GM18520 (cell line): ENCODE results near the gene BLOC1S5.

Source experiments
- ATAC-seq: cut with Tn5 transposase; IDR thresholded peaks from one replicate; pipeline ENCODE4 v1.9.1; 2021; ENCODE audit not compliant: unreplicated experiment

BLOC1S5 gene

DNA sequence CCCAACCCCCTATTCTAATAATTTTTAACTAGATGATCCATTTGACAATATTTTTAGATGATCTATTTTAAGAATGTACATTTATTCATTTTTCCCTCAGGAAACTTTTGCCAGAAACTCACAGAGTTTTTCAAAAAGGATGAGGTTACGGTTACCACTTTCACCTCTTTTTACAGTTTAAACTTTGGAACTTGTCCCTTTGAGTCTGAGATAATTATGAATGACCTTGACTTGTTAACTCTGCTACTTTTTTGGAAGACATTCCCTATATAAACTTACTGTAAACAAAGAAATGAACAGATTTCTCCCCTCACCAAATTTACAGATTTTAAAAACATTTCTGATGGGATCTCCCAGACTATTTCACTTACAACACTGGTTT lies 18.4 kb upstream of the BLOC1S5 start:
- ATAC-seq: no peak

- ATAC-seq: no peak
Observed at GRCh38 chr6:8080362-8081151, 16.4 kb upstream of the BLOC1S5 start.

- no peak for ATAC-seq
Observed at GRCh38 chr6:8079126-8079525, 14.9 kb upstream of the BLOC1S5 start.

DNA sequence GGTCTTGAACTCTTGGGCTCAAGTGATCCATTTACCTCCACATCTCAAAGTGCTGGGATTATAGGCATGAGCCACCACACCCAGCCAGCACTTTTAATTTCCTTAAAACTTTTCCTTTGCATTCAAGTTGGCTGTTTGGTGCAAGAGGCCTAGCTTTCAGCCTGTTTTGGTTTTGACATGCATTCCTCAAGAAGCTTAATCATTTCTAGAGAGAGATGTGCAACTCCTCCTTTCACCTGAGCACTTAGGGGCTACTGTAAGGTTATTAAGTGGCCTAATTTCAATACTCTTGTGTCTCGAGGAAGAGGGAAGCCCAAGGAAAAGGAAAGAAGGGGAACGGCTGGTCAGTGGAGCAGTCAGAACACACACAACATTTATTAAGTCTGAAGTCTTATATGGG lies 13.8 kb upstream of the BLOC1S5 start:
- ATAC-seq: no peak

- no peak for ATAC-seq
Observed at GRCh38 chr6:8075704-8076103, 11.5 kb upstream of the BLOC1S5 start.

DNA sequence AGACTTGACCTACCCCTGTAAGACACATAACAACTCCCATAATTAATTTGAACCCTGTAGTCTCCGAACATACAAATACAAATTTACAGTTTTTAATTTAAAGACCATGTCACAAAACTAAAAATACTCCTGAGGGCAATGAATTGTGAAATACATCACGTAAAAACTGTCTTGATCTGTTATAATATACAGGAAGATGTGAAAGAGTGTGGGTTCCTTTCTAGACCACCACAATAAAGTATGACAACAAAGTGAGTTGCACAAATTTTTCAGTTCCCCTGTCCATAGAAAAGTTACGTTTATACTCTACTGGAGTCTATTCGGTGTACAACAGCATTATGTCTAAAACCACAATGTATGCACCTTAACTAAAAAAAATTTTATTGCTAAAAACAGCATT lies 11.0 kb upstream of the BLOC1S5 start:
- ATAC-seq: no peak

DNA sequence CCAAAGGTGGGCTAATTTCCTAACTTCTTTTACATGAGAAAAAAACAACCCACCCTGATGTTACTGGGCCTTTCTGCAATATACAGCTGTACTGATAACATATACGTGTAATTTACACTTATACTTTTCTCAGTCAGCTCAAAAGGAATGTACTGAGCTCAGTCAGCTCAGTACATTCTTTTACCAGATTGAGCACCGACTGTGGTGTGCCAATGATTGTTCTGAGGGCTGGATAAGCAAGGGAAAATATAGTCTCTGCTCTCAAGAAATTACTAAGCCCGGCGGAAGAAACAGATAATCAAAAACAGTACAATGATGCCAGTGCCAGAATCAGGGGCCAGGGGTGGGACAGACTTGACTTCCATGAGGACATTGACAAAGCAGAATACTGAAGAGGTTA lies 10.0 kb upstream of the BLOC1S5 start:
- no peak for ATAC-seq

- no peak for ATAC-seq
Observed at GRCh38 chr6:8073758-8074157, 9.6 kb upstream of the BLOC1S5 start.

- no peak for ATAC-seq
Observed at GRCh38 chr6:8070718-8071117, 6.5 kb upstream of the BLOC1S5 start.

DNA sequence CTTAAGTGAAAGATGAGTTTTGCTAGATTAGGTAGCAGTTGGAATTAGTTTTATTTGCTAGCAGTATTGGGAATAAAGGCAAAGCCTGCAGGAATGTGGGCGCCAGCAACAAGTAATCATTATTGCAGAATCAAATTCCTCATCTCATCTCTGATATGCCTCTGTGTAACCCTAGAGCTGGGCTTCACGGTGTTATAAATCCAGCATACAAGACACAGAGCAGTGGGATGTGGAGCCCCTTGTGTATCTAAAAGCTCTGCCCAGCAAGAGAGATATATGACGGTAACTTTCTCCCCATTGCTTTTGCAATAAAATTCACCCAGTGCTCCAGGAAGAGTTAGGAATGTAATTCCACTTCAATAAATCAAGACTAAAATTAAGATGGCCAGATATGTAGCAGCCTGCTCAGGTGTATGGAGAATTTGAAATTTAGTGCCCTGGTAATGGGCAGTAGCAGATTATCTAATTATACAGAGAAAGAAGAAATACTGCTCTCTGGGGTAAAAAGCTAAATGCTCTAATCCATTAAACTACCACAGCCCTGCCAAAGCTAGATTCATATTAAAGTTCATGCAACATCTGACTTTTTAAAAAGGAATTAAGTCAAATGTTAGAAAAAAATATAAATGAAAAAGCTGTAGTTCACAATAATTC lies 5.6 kb upstream of the BLOC1S5 start:
- ATAC-seq: no peak

GRCh38 chr6:8069151-8069550 lies 5.0 kb upstream of the BLOC1S5 start:
- ATAC-seq: no peak

DNA sequence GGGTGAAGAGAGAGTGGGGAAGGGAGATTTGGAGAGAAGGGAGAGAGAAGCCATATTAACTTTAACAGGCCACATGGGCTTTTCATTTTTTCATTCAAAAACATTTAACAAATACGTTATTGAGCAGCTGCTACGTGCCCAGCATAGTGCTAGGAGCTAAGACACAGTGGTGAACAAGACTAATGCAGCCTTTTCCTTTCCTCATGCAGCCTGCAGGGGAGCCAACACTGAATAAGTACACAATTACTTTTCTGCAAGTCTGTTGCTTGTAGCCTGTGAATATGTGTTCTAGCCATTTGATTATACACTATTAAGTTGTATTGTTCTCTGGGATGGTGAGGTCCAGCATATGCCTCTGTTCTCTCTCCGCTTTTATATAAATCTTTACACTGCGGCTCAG lies 1.9 kb upstream of the BLOC1S5 start:
- ATAC-seq: no peak

- peak; percentile 53 for ATAC-seq
Observed at GRCh38 chr6:8065519-8065911, 1.3 kb upstream of the BLOC1S5 start.

- ATAC-seq: peak; percentile 0
Observed at GRCh38 chr6:8064638-8065518, 689 bp upstream of the BLOC1S5 start.

DNA sequence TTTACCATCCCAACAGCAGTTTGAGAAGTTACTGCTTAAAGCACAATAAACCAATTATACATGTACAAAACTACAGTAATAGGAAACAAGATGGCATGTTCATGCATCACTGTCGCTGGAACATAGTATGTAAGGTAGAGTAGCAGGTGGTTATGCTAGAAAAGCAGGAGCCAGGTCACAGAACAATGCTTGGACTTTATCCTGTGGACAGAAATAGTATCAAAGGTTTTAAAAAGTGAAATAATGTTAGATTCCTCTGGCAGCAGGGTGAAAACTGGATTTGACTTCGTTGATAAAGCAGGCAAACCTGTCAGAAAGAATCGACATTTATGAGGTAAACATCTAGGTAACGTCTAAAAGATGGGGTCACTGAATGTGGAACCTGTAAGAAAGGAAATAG lies 2.5 kb downstream of the BLOC1S5 start:
- no peak for ATAC-seq

DNA sequence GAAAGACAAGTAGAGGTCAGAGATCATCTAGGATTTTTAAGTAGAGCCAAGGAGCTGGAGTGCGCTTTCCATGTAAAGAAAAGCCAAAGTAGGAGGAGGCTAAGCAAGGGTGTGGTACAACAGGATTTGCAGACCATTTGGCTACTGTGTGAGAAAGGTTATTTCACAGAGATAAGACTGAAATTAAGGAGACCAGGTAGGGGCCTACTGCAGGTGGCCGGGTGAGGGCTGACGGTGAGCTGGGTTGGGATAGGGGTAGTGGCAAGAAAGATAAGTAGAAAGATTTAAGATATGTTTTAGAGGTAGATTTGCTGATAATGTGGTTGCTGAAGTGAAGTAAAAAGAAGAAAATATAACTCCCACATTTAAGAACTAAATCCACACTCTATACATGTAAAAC lies 3.8 kb downstream of the BLOC1S5 start:
- ATAC-seq: no peak

GRCh38 chr6:8059129-8059528 lies 5.1 kb downstream of the BLOC1S5 start:
- no peak for ATAC-seq

- no peak for ATAC-seq
Observed at GRCh38 chr6:8057793-8058192, 6.4 kb downstream of the BLOC1S5 start.

DNA sequence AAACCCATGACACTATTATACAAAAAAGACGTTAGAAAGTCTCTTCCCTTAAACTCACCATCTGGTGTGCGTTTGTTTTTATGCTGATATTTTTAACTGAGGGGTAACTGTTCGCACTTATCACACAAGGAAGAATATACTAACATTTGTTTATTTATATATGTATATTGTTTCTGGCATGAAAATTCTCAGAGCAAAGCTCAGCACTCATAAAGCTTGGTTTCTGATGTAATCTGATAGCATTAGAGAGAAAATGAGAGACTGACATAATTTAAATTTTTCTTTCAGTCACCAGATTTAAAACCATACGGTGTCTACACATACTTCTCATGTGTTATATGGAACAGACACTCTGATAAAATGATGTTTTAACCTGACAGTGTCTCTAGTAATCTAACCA lies 6.9 kb downstream of the BLOC1S5 start:
- no peak for ATAC-seq

- ATAC-seq: no peak
Observed at GRCh38 chr6:8054276-8054675, 9.9 kb downstream of the BLOC1S5 start.

GRCh38 chr6:8047541-8048292 lies 16.5 kb downstream of the BLOC1S5 start:
- no peak for ATAC-seq
